ENCODE data around the gene MPPED2. TPM values are rescaled to one million over a fixed set of nuclear protein-coding genes. Genes with fewer than 3 reads are reported as not detected.

Gene MPPED2
- total RNA-seq, 2 donors from 2014 or later = 0.57 to 1.8 TPM

GRCh38 chr11:30513087-30513486 lies 73.1 kb downstream of the MPPED2 start:
- no peak for DNase-seq
- intact Hi-C loops (cut with DNase I) = no loop called here
- no peaks in the 10 kb centered on the region for H3K27me3 ChIP-seq
- no peaks in the 10 kb centered on the region for H3K9me3 ChIP-seq
- H3K9ac ChIP-seq (ENCODE audit: low read depth in 2 of 2, low read length in 2 of 2) = no peak overlapping the region
- H3K4me3 ChIP-seq = no peak overlapping the region
- H3K4me1 ChIP-seq = no peaks in the 10 kb centered on the region
- no peak for TF ChIP-seq CTCF (IDR thresholded peaks at IDR 0.05)
- H3K27ac ChIP-seq = no peak overlapping the region
- no peaks in the 10 kb centered on the region for H3K36me3 ChIP-seq

GRCh38 chr11:30511408-30511807 lies 74.7 kb downstream of the MPPED2 start:
- intact Hi-C loops (cut with DNase I) = no loop called here
- no peak for DNase-seq
- TF ChIP-seq CTCF (IDR thresholded peaks at IDR 0.05) = no peak
- Histone ChIP-seq H3K4me1 (no peaks in the 10 kb centered on the region), H3K9ac (ENCODE audit: low read depth in 2 of 2, low read length in 2 of 2) (no peak overlapping the region), H3K4me3 (no peak overlapping the region), H3K27me3 (no peaks in the 10 kb centered on the region), H3K36me3 (no peaks in the 10 kb centered on the region), H3K9me3 (no peaks in the 10 kb centered on the region), H3K27ac (no peak overlapping the region)

- Histone ChIP-seq H3K4me3 (no peak overlapping the region), H3K27me3 (no peaks in the 10 kb centered on the region), H3K9me3 (no peaks in the 10 kb centered on the region), H3K36me3 (no peaks in the 10 kb centered on the region), H3K27ac (no peak overlapping the region), H3K4me1 (no peaks in the 10 kb centered on the region), H3K9ac (ENCODE audit: low read depth in 2 of 2, low read length in 2 of 2) (no peak overlapping the region)
- intact Hi-C loops (cut with DNase I) = no loop called here
- no peak for TF ChIP-seq CTCF (IDR thresholded peaks at IDR 0.05)
- no peak for DNase-seq
Measured at GRCh38 chr11:30510750-30511149, 75.4 kb downstream of the MPPED2 start.

- no peaks in the 10 kb centered on the region for H3K27me3 ChIP-seq
- no peak overlapping the region for H3K27ac ChIP-seq
- H3K9ac ChIP-seq (ENCODE audit: low read depth in 2 of 2, low read length in 2 of 2) = no peak overlapping the region
- no peak for DNase-seq
- H3K9me3 ChIP-seq = no peaks in the 10 kb centered on the region
- no peaks in the 10 kb centered on the region for H3K36me3 ChIP-seq
- no peak for TF ChIP-seq CTCF (IDR thresholded peaks at IDR 0.05)
- H3K4me1 ChIP-seq = no peaks in the 10 kb centered on the region
- intact Hi-C loops (cut with DNase I) = no loop called here
- no peak overlapping the region for H3K4me3 ChIP-seq
Measured at GRCh38 chr11:30509364-30509763, 76.8 kb downstream of the MPPED2 start.

GRCh38 chr11:30508594-30508993 lies 77.6 kb downstream of the MPPED2 start:
- Histone ChIP-seq H3K4me1 (no peaks in the 10 kb centered on the region), H3K9ac (ENCODE audit: low read depth in 2 of 2, low read length in 2 of 2) (no peak overlapping the region), H3K9me3 (no peaks in the 10 kb centered on the region), H3K36me3 (no peaks in the 10 kb centered on the region), H3K4me3 (no peak overlapping the region), H3K27ac (no peak overlapping the region), H3K27me3 (no peaks in the 10 kb centered on the region)
- no peak for TF ChIP-seq CTCF (IDR thresholded peaks at IDR 0.05)
- intact Hi-C loops (cut with DNase I) = no loop called here
- DNase-seq = no peak

- Histone ChIP-seq H3K36me3 (no peaks in the 10 kb centered on the region), H3K4me3 (no peak overlapping the region), H3K9ac (ENCODE audit: low read depth in 2 of 2, low read length in 2 of 2) (no peak overlapping the region), H3K9me3 (no peaks in the 10 kb centered on the region), H3K27ac (no peak overlapping the region), H3K4me1 (no peaks in the 10 kb centered on the region), H3K27me3 (no peaks in the 10 kb centered on the region)
- no peak for DNase-seq
- no peak for TF ChIP-seq CTCF (IDR thresholded peaks at IDR 0.05)
- intact Hi-C loops (cut with DNase I) = no loop called here
Measured at GRCh38 chr11:30505603-30506002, 80.5 kb downstream of the MPPED2 start.
